ELR (cell line): ENCODE data around the gene LARP1.
"Not testable (repeated sequence)": the region's sequence is repeated elsewhere in the genome, so short reads cannot be mapped to it uniquely, and the experiment has no call there.

Experiments
- DNase-seq: peaks from one replicate; pipeline ENCODE4 v3.0.0-alpha.2; 2015; ENCODE audit warnings: low read depth

LARP1 gene

DNA sequence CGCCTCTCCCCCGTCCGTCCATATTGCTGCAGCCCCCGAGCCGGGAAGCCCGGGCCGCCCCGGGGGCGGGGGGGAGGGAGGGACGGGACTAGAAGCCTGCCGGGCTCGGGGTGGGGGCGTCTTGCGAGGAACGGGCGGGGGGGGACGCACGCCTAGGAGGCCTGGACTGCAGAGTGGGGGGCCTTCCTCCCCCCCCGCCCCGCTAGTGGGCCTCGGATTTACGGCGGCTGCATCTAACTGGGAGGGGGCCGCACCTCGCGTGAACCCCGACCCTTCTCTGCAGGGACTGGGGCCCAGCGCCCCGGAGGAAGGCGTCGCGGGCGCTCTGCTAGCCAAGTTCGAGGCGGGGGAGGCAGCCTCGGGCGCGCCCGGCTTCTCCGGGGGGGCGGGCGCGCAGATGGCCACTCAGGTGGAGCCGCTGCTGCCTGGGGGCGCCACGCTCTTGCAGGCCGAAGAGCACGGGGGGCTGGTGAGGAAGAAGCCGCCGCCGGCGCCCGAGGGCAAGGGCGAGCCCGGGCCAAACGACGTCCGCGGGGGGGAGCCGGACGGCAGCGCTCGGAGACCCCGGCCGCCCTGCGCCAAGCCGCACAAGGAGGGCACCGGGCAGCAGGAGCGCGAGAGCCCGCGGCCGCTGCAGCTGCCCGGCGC lies at the start of gene LARP1:
Gene LARP1, plus strand, starts transcription at position 17 of the 648 bp plus-strand sequence. Its CDS starts 381 bp downstream, at position 398.
- DNase-seq: peak; percentile 50

- DNase-seq: no peak
These were observed 48.8 kb upstream of the LARP1 start for GRCh38 chr5:154706416-154706815.

GRCh38 chr5:154707641-154708040 lies 47.5 kb upstream of the LARP1 start:
- DNase-seq: no peak

DNA sequence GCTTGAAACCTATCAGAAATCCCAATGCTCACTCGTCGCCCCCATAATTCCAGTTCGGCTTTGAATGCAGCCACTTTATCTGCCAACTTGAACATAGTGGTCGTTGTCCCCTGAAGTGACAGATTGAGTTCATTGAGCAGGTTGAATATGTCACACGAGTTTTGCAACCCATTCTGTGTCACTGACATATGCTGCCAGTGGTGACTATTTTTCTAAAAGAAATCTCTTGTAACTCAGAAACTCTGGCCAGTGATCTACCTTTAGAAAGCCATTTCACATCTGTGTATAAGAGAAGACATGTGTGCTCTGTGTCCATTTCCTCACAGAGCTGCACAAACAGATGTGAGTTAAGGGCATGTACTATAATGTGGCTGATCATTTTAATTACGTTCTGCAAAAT lies 47.0 kb upstream of the LARP1 start:
- DNase-seq: no peak

GRCh38 chr5:154708846-154709245 lies 46.3 kb upstream of the LARP1 start:
- DNase-seq: peak; percentile 69

DNA sequence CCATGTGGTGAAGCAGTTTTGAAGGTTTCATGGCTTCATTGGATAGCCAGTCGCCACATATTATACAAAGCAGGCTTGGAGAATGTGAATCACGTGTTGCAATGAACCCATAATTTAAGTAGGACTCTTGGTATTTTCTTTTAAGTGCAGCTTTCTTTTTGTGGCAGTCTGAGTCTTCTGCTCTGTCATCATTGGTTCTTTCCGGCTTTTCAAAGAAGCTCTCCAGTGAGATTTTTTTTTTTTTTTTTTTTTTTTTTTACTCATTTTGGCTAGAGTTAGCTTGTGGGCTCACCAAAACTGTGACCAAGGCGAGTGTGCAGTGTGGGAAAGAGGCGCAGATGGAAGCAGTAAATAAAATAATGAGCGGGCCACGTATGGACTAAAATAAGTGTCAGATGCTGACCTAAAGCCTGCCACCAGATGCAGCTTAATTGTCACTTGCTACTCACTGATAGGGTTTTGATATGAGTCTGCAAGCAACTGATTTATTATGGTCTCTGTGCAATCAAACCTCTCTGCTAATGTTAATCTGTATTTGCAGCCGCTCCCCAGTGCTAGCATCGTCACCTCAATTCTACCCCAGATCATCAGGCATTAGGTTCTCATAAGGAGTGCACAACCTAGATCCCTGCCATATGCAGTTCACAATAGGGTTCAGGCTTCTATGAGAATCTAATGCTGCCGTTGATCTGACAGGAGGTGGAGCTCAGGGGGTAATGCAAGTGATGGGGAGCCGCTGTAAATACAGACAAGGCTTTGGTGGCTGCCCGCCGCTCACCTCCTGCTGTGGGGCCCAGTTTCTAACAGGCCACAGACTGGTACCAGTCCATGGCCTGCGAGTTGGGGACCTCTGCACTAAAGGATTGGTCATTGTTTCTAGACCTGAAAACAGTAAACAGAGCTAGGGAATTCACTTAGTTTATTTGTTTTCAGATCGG lies 45.5 kb upstream of the LARP1 start:
- DNase-seq: no peak

- DNase-seq: peak; percentile 54
These were observed 42.4 kb upstream of the LARP1 start for GRCh38 chr5:154712518-154713437.

DNA sequence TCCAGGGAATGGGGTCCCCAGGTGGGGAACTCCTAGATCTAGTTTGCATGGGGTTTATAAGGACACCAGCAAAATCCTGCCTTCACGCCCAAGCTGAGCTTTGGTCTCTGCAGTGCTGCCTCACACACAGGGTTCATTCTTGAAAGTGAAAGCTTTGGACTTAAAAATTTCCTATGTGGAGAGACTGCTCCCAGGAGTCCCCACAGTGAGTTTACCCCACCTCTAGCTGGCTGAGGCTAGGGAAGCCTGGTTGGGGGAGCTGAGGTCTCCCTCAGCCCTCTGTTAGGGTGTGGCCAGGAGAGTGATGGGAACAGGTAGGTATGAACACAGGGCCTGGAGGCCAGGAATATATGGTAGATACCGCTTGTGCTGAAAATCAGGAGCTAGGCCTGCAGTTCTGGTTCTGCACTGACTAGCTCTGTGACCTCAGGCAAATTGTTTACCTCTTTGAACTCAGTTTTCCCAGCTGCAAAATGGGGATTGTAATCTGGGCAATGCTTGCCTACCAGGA lies 41.5 kb upstream of the LARP1 start:
- peak; percentile 39 for DNase-seq

DNA sequence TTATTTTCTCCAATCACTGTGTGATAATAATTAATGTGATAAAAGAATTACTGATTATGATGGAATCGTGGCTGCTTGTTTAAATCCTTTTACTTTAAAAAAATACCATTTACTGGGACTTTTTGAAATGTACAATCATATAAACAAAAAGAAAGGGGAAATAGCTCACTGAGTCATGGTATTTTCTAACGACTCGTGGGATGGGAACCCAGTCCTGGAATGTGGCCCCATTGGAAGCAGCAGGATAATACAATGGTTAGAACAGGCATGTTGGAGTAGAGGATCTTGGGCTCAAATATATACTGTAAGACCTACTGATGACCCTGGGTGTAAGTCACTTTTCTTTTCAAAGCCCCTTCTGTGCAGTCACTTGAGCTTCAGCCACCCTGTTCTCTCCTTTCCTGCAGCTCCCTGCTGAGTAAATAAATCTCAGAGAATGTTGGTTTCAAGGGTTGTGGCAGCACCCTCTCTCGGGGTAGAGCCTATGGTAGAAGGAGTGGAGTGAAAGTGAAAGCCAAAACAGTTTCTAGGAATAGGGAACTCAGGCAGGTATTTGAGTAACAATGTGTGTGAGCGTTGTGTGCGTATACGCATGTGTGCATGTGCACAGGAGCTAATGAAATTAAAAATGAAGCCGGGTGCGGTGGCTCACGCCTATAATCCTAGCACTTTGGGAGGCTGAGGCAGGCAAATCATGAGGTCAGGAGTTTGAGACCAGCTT lies 40.8 kb upstream of the LARP1 start:
- peak; percentile 66 for DNase-seq

DNA sequence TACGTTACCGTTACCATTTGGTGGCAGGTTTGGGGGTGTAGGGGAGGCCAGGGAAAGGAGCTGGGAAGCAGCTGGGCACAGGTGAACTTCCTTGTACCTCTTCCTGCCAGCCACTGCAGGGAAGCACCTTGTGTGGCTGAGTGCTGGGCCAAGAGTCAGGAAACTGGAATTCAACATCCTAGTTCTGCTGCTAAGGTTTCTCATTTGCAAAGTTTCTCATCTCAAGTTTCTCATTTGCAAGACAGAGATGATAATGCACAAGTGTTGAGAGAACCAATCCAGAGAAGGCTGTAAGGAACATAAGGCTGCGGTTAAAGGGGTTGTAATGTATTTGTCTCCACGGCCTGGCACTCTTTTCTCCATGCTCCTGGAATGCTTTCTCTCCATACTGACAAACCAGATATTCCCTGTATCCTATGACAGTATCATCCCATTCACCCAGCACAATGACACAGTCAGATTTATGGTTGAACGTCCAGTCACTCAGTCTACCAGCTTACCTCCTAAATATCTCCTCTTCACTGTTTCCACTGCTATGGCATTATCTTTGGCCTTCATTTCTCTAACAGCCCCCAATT lies 33.6 kb upstream of the LARP1 start:
- DNase-seq: no peak

DNA sequence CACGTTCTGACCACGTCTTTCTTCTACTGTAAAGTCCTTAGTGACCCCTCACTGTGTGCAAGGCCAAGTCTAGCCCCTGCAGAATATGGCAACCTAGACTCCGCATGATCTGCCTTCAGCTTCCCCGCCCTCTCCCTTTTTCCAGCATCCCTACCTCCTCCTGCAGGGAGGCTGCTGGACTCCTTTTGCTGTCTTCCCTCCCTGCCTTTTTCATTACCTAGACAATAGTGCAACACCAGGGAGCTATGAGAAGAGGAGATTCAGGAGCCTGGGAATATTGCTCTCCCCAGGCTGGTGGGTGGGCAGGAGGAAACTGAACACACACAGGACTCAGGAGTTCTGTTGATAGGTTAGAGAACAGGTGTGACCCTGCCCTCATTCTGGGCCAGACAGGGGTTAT lies 33.1 kb upstream of the LARP1 start:
- no peak for DNase-seq

GRCh38 chr5:154722936-154723335 lies 32.2 kb upstream of the LARP1 start:
- no peak for DNase-seq

GRCh38 chr5:154723740-154724505 lies 31.3 kb upstream of the LARP1 start:
- peak; percentile 12 for DNase-seq

DNA sequence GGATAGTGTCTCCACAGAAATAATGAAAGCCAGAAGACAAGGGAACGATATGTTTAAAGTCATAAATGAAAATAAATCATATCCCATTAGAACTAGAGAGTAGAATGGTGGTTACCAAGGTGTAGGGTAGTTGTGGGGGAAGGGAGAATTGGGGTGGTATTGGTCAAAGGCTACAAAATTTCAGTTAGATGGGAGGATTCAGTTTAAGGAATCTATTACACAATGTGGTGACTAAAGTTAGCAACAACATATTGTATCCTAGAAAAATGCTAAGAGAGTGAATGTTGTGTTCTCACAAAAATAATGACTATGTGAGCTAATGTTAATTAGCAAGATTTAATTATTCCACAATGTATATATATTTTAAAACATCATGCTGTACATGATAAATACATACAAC lies 27.8 kb upstream of the LARP1 start:
- no peak for DNase-seq

DNA sequence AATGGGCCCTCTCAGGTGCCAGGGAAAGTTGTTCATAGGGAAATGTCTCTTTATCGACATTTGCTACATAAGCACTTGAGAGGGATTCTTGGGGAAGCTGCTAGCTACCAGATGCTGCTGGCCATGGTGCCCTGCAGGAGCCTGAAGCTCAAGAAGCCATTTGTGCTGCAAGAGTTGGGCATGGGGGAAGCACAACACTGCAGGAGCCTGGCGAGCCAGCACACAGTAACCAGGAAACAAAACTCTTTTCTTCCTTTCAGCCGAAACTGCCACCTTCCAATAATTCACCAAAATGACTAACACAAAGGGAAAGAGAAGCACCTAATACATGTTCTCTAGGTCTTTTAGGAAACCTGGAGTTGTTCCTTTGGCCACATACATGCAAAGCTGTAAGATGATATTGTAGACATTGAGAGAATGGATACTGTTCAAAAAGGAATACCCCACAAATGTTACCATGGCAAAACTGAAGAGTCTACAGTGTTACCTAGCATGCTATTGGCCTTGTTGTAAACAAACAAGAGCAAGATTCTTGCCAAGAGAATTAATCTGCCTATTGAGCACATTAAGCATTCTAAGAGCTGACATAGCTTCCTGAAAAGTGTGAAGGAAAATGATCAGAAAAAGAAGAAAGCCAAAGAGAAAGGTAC lies 26.1 kb upstream of the LARP1 start:
- no peak for DNase-seq

- DNase-seq: no peak
These were observed 25.6 kb upstream of the LARP1 start for GRCh38 chr5:154729613-154730012.

DNA sequence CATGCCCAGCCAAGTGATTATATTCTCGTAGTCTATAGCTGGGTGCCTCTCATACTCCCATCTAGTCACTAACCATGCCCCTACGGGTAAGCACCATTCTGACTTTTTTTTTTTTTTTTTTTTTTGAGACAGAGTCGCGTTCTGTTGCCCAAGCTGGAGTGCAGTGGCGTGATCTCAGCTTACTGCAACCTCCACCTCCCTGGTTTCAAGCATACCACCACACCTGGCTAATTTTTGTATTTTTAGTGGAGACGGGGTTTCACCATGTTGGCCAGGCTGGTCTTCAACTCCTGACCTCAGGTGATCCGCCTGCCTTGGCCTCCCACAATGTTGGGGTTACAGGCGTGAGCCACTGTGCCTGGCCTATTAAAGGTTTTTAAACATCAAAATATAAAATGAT lies 24.4 kb upstream of the LARP1 start:
- not testable (repeated sequence) for DNase-seq

- DNase-seq: peak; percentile 28
These were observed 23.0 kb upstream of the LARP1 start for GRCh38 chr5:154732212-154732611.

DNA sequence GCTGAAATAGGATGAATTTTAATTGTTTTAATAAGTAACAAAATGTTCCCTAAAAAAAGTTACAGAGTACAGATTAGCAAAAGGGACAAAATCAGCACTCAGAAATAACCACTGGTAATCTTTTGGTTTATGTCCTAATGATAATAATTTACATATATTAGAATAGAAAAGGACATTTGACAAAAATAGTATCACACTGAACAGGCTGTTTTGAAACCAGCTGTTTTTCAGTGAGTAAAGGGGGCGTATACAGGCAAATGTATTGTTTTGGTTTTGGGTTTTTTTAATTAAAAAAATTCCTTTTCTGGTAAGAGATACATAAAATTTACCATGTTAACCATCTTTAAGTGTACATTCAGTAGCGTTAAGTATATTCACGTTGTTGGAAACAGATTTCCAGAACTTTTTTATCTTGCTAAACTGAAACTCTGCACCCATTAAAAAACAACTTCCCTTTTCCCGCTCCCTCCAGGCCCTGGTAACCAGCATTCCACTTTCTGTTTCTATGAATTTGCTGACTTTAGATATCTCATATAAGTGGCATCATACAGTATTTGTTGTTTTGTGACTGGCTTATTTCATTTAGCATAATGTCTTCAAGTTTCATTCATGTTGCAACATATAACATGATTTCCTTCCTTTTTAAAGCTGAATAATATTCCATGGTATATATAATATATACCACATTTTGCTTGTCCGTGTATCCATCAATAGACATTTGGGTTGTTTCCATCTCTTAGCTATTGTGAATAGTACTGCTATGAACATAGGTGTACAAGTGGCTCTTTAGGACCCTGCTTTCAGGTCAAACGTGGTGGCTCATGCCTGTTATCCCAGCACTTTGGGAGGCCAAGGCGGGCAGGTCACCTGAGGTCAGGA lies 20.6 kb upstream of the LARP1 start:
- DNase-seq: no peak
